H9 (cell line): ENCODE measurements around the gene WNT3A. TPM values are rescaled to one million over a fixed set of nuclear protein-coding genes. Genes with fewer than 3 reads are reported as not detected.

Experiments used
- DNase-seq: peaks from one replicate; pipeline ENCODE4 v3.0.0-alpha.2; 2017
- H2AFZ ChIP-seq: one replicate; pipeline ENCODE4 v1.6.1; 2013; ENCODE audit warnings: mild to moderate bottlenecking, low read length, control low read depth, moderate library complexity
- H2AK5ac ChIP-seq: 2 replicates; pipeline ENCODE4 v1.6.1; 2013; ENCODE audit warnings: low read length, control low read depth, mixed read lengths; ENCODE audit not compliant: insufficient read length
- H2BK120ac ChIP-seq: one replicate; pipeline ENCODE4 v1.6.1; 2013; ENCODE audit warnings: low read depth, mild to moderate bottlenecking, low read length, control low read depth, inconsistent platforms; ENCODE audit not compliant: poor library complexity, severe bottlenecking
- H2BK12ac ChIP-seq: 2 replicates; pipeline ENCODE4 v1.6.1; 2013; ENCODE audit warnings: low read length, control low read depth, mixed read lengths, low read depth; ENCODE audit not compliant: insufficient read length
- H2BK15ac ChIP-seq: 2 replicates; pipeline ENCODE4 v1.6.1; 2013; ENCODE audit warnings: low read depth, low read length, control low read depth
- H2BK20ac ChIP-seq: one replicate; pipeline ENCODE4 v1.6.1; 2013; ENCODE audit warnings: low read depth, mild to moderate bottlenecking, low read length, control low read depth, inconsistent platforms; ENCODE audit not compliant: poor library complexity, severe bottlenecking
- H2BK5ac ChIP-seq: 2 replicates; pipeline ENCODE4 v1.6.1; 2013; ENCODE audit warnings: low read length, control low read depth, mixed read lengths; ENCODE audit not compliant: insufficient read length
- H3K14ac ChIP-seq: 2 replicates; pipeline ENCODE4 v1.6.1; 2013; ENCODE audit warnings: low read length, control low read depth; ENCODE audit not compliant: insufficient read depth
- H3K18ac ChIP-seq: 2 replicates; pipeline ENCODE4 v1.6.1; 2013; ENCODE audit warnings: low read depth, mild to moderate bottlenecking, mixed read lengths, low read length, control low read depth; ENCODE audit not compliant: insufficient read length
- H3K23ac ChIP-seq: 2 replicates; pipeline ENCODE4 v1.6.1; 2013; ENCODE audit warnings: low read length, control low read depth, mixed read lengths, low read depth; ENCODE audit not compliant: insufficient read length
- H3K23me2 ChIP-seq: 2 replicates; pipeline ENCODE4 v1.6.1; 2013; ENCODE audit warnings: low read depth, mild to moderate bottlenecking, mixed read lengths, low read length, control low read depth; ENCODE audit not compliant: insufficient read length, poor library complexity, severe bottlenecking
- H3K27ac ChIP-seq: 2 replicates; pipeline ENCODE4 v1.5.1; 2013; ENCODE audit warnings: low read length, control low read depth, mixed read lengths, low read depth; ENCODE audit not compliant: insufficient read length
- H3K27me3 ChIP-seq: 2 replicates; pipeline ENCODE4 v1.6.1; 2013; ENCODE audit warnings: low read length, control low read depth, inconsistent platforms; ENCODE audit not compliant: insufficient read depth
- H3K4ac ChIP-seq: 2 replicates; pipeline ENCODE4 v1.6.1; 2013; ENCODE audit warnings: low read depth, mild to moderate bottlenecking, control low read depth, inconsistent platforms, low read length, moderate library complexity
- H3K4me1 ChIP-seq: 2 replicates; pipeline ENCODE4 v1.6.1; 2013; ENCODE audit warnings: low read length, control low read depth, inconsistent platforms; ENCODE audit not compliant: insufficient read depth
- H3K4me2 ChIP-seq: 2 replicates; pipeline ENCODE4 v1.6.1; 2013; ENCODE audit warnings: low read length, control low read depth, mixed read lengths; ENCODE audit not compliant: insufficient read length, insufficient read depth
- H3K56ac ChIP-seq: 2 replicates; pipeline ENCODE4 v1.6.1; 2013; ENCODE audit warnings: low read depth, mild to moderate bottlenecking, mixed read lengths, low read length, control low read depth; ENCODE audit not compliant: insufficient read length
- H3K79me1 ChIP-seq: 2 replicates; pipeline ENCODE4 v1.6.1; 2013; ENCODE audit warnings: low read depth, mild to moderate bottlenecking, moderate library complexity, low read length, control low read depth, inconsistent platforms; ENCODE audit not compliant: insufficient read depth, poor library complexity, severe bottlenecking
- H3K79me2 ChIP-seq: 2 replicates; pipeline ENCODE4 v1.6.1; 2013; ENCODE audit warnings: low read length, control low read depth, inconsistent platforms; ENCODE audit not compliant: insufficient read depth
- H3K9ac ChIP-seq: 2 replicates; pipeline ENCODE4 v1.6.1; 2013; ENCODE audit warnings: low read length, control low read depth, mixed read lengths; ENCODE audit not compliant: insufficient read length; ENCODE audit errors: extremely low read depth
- H3K9me3 ChIP-seq: one replicate; pipeline ENCODE4 v1.6.1; 2013; ENCODE audit warnings: low read depth, low read length, inconsistent platforms; ENCODE audit not compliant: control insufficient read depth
- H3T11ph ChIP-seq: one replicate; pipeline ENCODE4 v1.6.1; 2013; ENCODE audit warnings: mild to moderate bottlenecking, low read length, control low read depth, inconsistent platforms
- H4K20me1 ChIP-seq: one replicate; pipeline ENCODE4 v1.6.1; 2013; ENCODE audit not compliant: control insufficient read depth, insufficient read length, insufficient read depth
- H4K5ac ChIP-seq: 2 replicates; pipeline ENCODE4 v1.6.1; 2013; ENCODE audit warnings: low read depth, mild to moderate bottlenecking, mixed read lengths, low read length, control low read depth; ENCODE audit not compliant: insufficient read length
- H4K8ac ChIP-seq: replicated peaks from 2 replicates; pipeline ENCODE4 v1.6.1; 2013; ENCODE audit warnings: low read length, control low read depth, mixed read lengths, low read depth; ENCODE audit not compliant: insufficient read length
- H4K91ac ChIP-seq: 2 replicates; pipeline ENCODE4 v1.6.1; 2013; ENCODE audit warnings: low read depth, mild to moderate bottlenecking, moderate library complexity, mixed read lengths, low read length, control low read depth; ENCODE audit not compliant: insufficient read length
- H3K27ac Mint-ChIP-seq, 3 experiments: 2 replicates in 2 of 3; 3 replicates in 1 of 3; pipeline ENCODE4 v1.8.0; 2020 to 2021; ENCODE audit warnings: mixed read lengths in 3 of 3, mild to moderate bottlenecking in 1 of 3, moderate library complexity in 1 of 3
- H3K27me3 Mint-ChIP-seq: 2 replicates; pipeline ENCODE4 v1.8.0; 2021; ENCODE audit warnings: low read depth, mild to moderate bottlenecking, moderate library complexity, mixed read lengths
- H3K36me3 Mint-ChIP-seq, 3 experiments: 2 replicates in 2 of 3; 3 replicates in 1 of 3; pipeline ENCODE4 v1.8.0; 2020 to 2021; ENCODE audit warnings: low read depth in 3 of 3, mixed read lengths in 3 of 3; ENCODE audit not compliant: insufficient read depth in 1 of 3
- H3K4me1 Mint-ChIP-seq, 2 experiments: 2 replicates each; pipeline ENCODE4 v1.8.0; 2020; ENCODE audit warnings: mixed read lengths in 2 of 2
- H3K4me3 Mint-ChIP-seq, 2 experiments: 2 replicates in 1 of 2; 3 replicates in 1 of 2; pipeline ENCODE4 v1.8.0; 2020 to 2021; ENCODE audit warnings: mild to moderate bottlenecking in 2 of 2, mixed read lengths in 2 of 2, moderate library complexity in 1 of 2
- H3K9me3 Mint-ChIP-seq, 2 experiments: 2 replicates in 1 of 2; 3 replicates in 1 of 2; pipeline ENCODE4 v1.8.0; 2020; ENCODE audit warnings: mild to moderate bottlenecking in 2 of 2, mixed read lengths in 2 of 2, moderate library complexity in 1 of 2
- WGBS: extraction: QIAGEN DNeasy Blood & Tissue Kit; methylation state at CpG from one replicate; pipeline ENCODE4 v1.1.7; 2013; ENCODE audit warnings: missing lambda C conversion rate, low lambda C conversion rate, mixed read lengths; ENCODE audit not compliant: insufficient read length; ENCODE audit errors: extremely low coverage; 5-methylcytosine and 5-hydroxymethylcytosine counted together
- total RNA-seq: library from RNA; stranded (reverse); gene quantifications from 2 replicates; pipeline ENCODE4 v1.2.1, GENCODE V29; 2021
- TF ChIP-seq, protein P1 (sequence below): fragments of 200-600 bp; sonication (generic); conservative IDR thresholded peaks from 3 replicates; pipeline ENCODE4 v1.8.0; 2021; ENCODE audit warnings: antibody characterized with exemption, mild to moderate bottlenecking

WNT3A gene
- total RNA-seq, 1 experiment from 2014 or later, result 0.17 TPM

GRCh38 chr1:228081578-228082213, 74.9 kb downstream of the WNT3A start:
- Mint-ChIP-seq H3K9me3 (0 out of 5 replicates have a peak, but pooled peaks cover 0 to 3% of the 10 kb centered on the region in 2 experiments), H3K4me3 (peak overlapping the region; percentile 85 to 97), H3K27me3 (peaks cover 42% of the 10 kb centered on the region), H3K4me1 (peaks cover 45 to 52% of the 10 kb centered on the region in 2 experiments), H3K36me3 (peaks cover 5 to 19% (median 10%) of the 10 kb centered on the region in 3 experiments), H3K27ac (peak overlapping the region in 2 of 3 experiments; percentile 27 to 82; a peak in 2 of 7 replicates)
- Histone ChIP-seq H4K5ac (no peak overlapping the region), H3K4ac (no peak overlapping the region), H3K4me1 (peaks cover 6% of the 10 kb centered on the region), H3K79me2 (peaks cover 35% of the 10 kb centered on the region), H2AFZ (no peak overlapping the region), H3K23me2 (peaks cover 10% of the 10 kb centered on the region), H3K14ac (no peak overlapping the region), H3K9me3 (no peaks in the 10 kb centered on the region), H3K27me3 (peaks cover 14% of the 10 kb centered on the region; the same call in 1 of the 2 replicates), H3K18ac (no peak overlapping the region), H3K79me1 (peaks cover 14% of the 10 kb centered on the region), H3K27ac (no peak overlapping the region), H2BK12ac (no peak overlapping the region), H3K4me2 (peak overlapping the region; percentile 16), H3K56ac (no peak overlapping the region), H2BK15ac (no peak overlapping the region), H2BK20ac (no peak overlapping the region), H4K91ac (no peak overlapping the region), H2BK5ac (no peak overlapping the region), H3K9ac (no peak overlapping the region), H4K20me1 (no peaks in the 10 kb centered on the region), H3T11ph (no peak overlapping the region), H2AK5ac (no peak overlapping the region), H3K23ac (no peak overlapping the region), H4K8ac (no peak overlapping the region), H2BK120ac (no peak overlapping the region)
- no CpG with 5 or more reads among the region's 31 CpGs for WGBS
- TF ChIP-seq, protein P1, sequence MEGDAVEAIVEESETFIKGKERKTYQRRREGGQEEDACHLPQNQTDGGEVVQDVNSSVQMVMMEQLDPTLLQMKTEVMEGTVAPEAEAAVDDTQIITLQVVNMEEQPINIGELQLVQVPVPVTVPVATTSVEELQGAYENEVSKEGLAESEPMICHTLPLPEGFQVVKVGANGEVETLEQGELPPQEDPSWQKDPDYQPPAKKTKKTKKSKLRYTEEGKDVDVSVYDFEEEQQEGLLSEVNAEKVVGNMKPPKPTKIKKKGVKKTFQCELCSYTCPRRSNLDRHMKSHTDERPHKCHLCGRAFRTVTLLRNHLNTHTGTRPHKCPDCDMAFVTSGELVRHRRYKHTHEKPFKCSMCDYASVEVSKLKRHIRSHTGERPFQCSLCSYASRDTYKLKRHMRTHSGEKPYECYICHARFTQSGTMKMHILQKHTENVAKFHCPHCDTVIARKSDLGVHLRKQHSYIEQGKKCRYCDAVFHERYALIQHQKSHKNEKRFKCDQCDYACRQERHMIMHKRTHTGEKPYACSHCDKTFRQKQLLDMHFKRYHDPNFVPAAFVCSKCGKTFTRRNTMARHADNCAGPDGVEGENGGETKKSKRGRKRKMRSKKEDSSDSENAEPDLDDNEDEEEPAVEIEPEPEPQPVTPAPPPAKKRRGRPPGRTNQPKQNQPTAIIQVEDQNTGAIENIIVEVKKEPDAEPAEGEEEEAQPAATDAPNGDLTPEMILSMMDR, result no peak
- peak; percentile 72 for DNase-seq
